Right atrium auricular region (tissue), 2 donors: ENCODE results near the gene ITIH5. TPM values are rescaled to one million over a fixed set of nuclear protein-coding genes. Genes with fewer than 3 reads are reported as not detected.

Experiments
- DNase-seq: peaks from one replicate; pipeline ENCODE4 v3.0.0-alpha.2; 2019; ENCODE audit warnings: low spot score
- H3K27ac ChIP-seq, 2 donors: fragments of 200-600 bp; sonication (generic); 1 replicate in 1 of 2; 2 replicates in 1 of 2; pipeline ENCODE4 v1.5.1; 2016 to 2019
- H3K27me3 ChIP-seq, 2 donors: fragments of 200-600 bp; sonication (generic); one replicate each; pipeline versions ENCODE4 v1.5.1 to v1.6.0; 2017 to 2019
- H3K36me3 ChIP-seq: fragments of 200-600 bp; sonication (generic); one replicate; pipeline ENCODE4 v1.5.1; 2016
- H3K4me1 ChIP-seq, 2 donors: fragments of 200-600 bp; sonication (generic); one replicate each; pipeline versions ENCODE4 v1.5.1 to v1.6.0; 2017 to 2019
- H3K4me3 ChIP-seq, 2 donors: fragments of 200-600 bp; sonication (generic); 1 replicate in 1 of 2; 2 replicates in 1 of 2; pipeline ENCODE4 v1.5.1; 2017 to 2019; ENCODE audit warnings: mild to moderate bottlenecking in 1 of 2, moderate library complexity in 1 of 2
- H3K9me3 ChIP-seq, 2 donors: fragments of 200-600 bp; sonication (generic); one replicate each; pipeline ENCODE4 v1.5.1; 2019
- CTCF ChIP-seq, 2 donors: fragments of 200-600 bp; sonication (generic); IDR thresholded peaks; one replicate each; pipeline ENCODE4 v1.5.1; 2019; ENCODE audit warnings: antibody characterized with exemption in 2 of 2
- total RNA-seq, 2 donors: library from RNA; depleted of rRNA; stranded (reverse); fragments of >200 nt; gene quantifications; one replicate each; pipeline ENCODE4 v1.1.0, GENCODE V29; 2016

The ITIH5 gene
- total RNA-seq, 2 donors from 2014 or later: 3.1 to 7.3 TPM

- DNase-seq: no peak
- no peak for TF ChIP-seq CTCF (IDR thresholded peaks at IDR 0.05)
- no peaks in the 10 kb centered on the region for H3K4me1 ChIP-seq
- H3K27me3 ChIP-seq: no peaks in the 10 kb centered on the region
- no peak overlapping the region for H3K27ac ChIP-seq
- H3K4me3 ChIP-seq: no peak overlapping the region
- H3K9me3 ChIP-seq: no peaks in the 10 kb centered on the region
- no peaks in the 10 kb centered on the region for H3K36me3 ChIP-seq
Observed at GRCh38 chr10:7579681-7580080, 87.1 kb downstream of the ITIH5 start.

DNA sequence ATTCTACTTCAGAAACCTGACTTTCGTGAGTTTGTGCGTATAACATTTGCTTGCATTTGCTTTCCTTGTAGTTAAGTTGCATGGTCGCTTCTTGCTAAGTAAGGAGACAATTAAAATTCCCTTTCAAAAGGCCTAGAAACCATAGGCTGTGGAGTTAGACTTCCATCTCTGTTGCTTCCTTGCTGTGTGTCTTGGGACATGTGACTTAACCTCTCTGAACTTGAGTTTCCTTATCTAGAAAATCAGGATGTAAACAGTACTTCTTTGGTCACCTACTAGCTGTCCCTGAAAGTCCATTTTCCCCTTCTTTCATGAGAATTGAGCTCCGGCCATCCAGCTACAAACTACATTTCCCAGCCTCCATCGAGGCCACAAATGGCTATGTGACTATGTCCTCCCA, 89.2 kb downstream of the ITIH5 start:
- Histone ChIP-seq H3K4me1 (no peaks in the 10 kb centered on the region), H3K27ac (no peak overlapping the region), H3K27me3 (no peaks in the 10 kb centered on the region), H3K36me3 (no peaks in the 10 kb centered on the region), H3K9me3 (no peaks in the 10 kb centered on the region), H3K4me3 (no peak overlapping the region)
- TF ChIP-seq CTCF (IDR thresholded peaks at IDR 0.05): no peak
- DNase-seq: no peak

- Histone ChIP-seq H3K27me3 (no peaks in the 10 kb centered on the region), H3K4me3 (no peak overlapping the region), H3K4me1 (no peaks in the 10 kb centered on the region), H3K36me3 (no peaks in the 10 kb centered on the region), H3K9me3 (no peaks in the 10 kb centered on the region), H3K27ac (no peak overlapping the region)
- DNase-seq: no peak
- TF ChIP-seq CTCF (IDR thresholded peaks at IDR 0.05): no peak
Observed at GRCh38 chr10:7577176-7577575, 89.6 kb downstream of the ITIH5 start.

- Histone ChIP-seq H3K27me3 (no peaks in the 10 kb centered on the region), H3K36me3 (no peaks in the 10 kb centered on the region), H3K4me3 (no peak overlapping the region), H3K27ac (no peak overlapping the region), H3K9me3 (no peaks in the 10 kb centered on the region), H3K4me1 (no peaks in the 10 kb centered on the region)
- no peak for TF ChIP-seq CTCF (IDR thresholded peaks at IDR 0.05)
- no peak for DNase-seq
Observed at GRCh38 chr10:7576340-7576739, 90.4 kb downstream of the ITIH5 start.

- Histone ChIP-seq H3K27me3 (no peaks in the 10 kb centered on the region), H3K36me3 (no peaks in the 10 kb centered on the region), H3K4me1 (no peaks in the 10 kb centered on the region), H3K27ac (no peak overlapping the region), H3K9me3 (no peaks in the 10 kb centered on the region), H3K4me3 (no peak overlapping the region)
- no peak for TF ChIP-seq CTCF (IDR thresholded peaks at IDR 0.05)
- DNase-seq: no peak
Observed at GRCh38 chr10:7572391-7572790, 94.4 kb downstream of the ITIH5 start.

- H3K4me3 ChIP-seq: no peak overlapping the region
- TF ChIP-seq CTCF (IDR thresholded peaks at IDR 0.05): no peak
- H3K9me3 ChIP-seq: no peaks in the 10 kb centered on the region
- no peak for DNase-seq
- H3K36me3 ChIP-seq: no peaks in the 10 kb centered on the region
- no peak overlapping the region for H3K27ac ChIP-seq
- H3K4me1 ChIP-seq: no peaks in the 10 kb centered on the region
- no peaks in the 10 kb centered on the region for H3K27me3 ChIP-seq
Observed at GRCh38 chr10:7571981-7572380, 94.8 kb downstream of the ITIH5 start.
